LoVo (cell line): ENCODE measurements around the gene TLL1.

Experiments used
- DNase-seq: peaks from one replicate; pipeline ENCODE4 v3.0.0-alpha.2; 2016; ENCODE audit warnings: low spot score

The TLL1 gene

DNA sequence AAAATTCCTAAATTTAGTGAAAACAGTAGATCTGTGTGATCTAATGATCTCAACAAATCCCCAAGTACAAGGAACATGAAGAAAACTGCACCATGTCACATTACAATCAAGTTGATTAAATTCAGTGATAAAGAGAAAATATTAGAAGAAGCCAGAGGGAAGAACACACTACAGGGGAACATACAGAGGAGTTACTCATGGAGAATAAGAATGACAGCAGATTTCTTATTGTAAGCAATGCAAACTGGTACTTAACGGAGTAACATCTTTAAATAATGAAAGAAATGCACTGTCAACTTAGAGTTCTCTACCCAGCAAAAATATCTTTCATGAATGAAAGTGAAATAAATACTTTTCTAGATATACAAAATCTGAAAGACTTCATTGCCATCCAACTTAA lies 21.1 kb downstream of the TLL1 start:
- DNase-seq: no peak

- peak; percentile 14 for DNase-seq
Measured at GRCh38 chr4:165905405-165906027, 32.5 kb downstream of the TLL1 start.

DNA sequence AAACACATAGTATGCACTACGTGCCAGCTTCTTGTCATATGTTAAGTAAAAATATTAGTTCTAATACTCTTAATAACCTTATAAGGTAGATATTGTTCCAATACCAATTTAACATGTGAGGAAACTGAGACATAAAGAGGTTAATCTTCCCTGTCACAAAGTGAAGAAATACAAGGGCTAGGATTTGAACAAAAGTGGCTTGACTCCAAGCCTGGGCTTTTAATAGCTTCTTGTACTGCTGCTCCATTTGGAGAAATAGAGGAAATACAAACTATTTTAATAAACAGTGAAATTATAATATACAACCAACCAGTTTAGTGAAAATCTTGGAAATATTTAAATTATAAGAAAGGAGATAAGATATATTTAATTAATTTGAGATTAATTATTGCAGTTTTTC lies 33.2 kb downstream of the TLL1 start:
- DNase-seq: no peak

- DNase-seq: no peak
Measured at GRCh38 chr4:165909947-165910346, 36.9 kb downstream of the TLL1 start.

DNA sequence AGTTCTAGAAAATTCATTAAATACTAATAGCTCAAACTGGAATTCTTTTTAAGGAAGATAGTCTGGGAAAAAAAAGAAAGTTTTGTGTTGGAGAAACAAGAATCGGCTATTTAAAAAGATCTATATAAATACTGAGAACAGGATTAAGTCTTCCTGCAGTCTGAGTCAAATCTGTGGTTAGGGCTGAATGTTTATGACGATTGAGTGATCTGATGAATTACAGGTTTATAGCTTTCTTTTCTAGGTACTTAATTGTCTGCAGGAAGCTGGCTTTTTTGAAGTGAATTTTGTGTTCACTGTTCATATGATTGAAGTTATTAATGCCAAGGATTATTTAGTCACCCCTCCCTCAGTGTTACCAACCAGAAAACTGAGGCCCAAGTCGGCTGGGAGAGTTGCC lies 42.2 kb downstream of the TLL1 start:
- DNase-seq: no peak

DNA sequence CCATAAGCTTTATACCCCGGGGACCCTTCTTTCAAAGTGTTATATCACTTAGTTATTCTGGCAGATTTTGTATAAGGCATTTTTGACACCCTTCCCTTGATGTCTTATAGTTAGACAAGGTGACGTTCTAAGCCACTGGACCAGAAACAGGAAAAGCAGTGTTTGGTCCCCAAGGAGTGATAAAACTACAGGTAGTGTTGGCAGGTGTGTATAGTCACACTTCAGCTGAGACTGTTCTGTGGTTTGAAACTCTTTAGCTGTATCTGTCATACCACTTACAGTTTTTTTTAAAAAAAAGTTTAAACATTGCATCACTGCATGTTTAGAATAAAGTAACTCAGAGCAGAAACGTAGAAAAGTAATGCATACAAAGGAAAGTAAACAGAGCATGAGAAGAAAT lies 48.5 kb downstream of the TLL1 start:
- DNase-seq: no peak

DNA sequence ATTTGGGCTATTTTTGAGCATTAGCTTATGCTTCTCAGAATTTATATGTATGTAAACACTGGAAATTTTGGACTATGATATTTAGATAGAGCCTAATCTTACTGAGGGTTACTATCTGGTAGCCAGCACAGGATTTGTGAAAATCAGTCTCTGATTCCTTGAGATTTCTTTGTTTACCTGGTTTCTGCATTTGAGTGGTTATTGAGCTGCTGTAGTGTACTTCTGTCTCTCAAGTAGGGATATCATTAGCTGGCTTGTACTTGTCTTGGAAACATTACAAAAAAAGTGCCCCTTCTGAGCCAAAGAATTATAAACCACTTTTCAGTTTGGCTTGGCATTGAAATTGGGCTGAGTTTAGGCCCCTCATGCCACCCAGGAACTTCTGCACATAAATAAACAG lies 49.7 kb downstream of the TLL1 start:
- no peak for DNase-seq

DNA sequence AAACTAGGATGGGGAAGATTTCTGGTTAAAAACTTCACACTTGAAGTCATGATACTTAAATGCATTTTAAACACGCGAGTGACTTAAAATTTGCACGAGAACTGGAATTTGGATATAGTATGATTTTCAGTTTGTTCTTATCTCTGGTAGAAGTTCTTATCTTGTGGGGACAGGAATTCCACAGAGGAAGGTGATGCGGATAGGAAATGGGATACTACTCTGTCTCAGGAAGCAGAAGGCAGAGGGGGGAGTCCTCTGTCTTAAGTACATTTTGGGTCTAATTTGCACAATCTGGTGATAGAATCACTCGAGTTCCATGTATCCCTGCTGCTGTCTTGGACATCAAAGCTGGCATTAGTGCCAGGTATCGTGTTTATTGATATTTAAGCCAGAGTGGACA lies 53.3 kb downstream of the TLL1 start:
- no peak for DNase-seq

- DNase-seq: no peak
Measured at GRCh38 chr4:165927366-165927765, 54.3 kb downstream of the TLL1 start.

GRCh38 chr4:165927815-165928214 lies 54.8 kb downstream of the TLL1 start:
- no peak for DNase-seq

GRCh38 chr4:165928601-165929000 lies 55.6 kb downstream of the TLL1 start:
- no peak for DNase-seq

DNA sequence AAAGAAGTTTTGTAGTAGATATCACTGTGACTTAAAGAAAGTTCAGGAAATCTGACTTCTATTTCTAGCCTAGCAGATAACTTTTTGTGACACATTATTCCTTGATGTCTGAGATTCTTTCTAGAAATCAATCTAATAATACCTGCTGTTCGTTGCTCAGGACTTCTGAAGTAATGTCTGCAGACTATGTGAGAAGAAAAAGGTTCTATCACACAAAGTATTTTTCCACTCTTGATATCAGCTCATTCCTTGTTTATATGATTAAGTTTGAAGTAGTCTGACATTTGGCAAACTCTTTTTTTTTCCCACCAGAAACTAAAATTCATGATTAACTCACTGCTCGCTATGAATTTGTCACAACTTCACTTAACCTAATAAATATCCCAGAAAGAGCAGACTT lies 56.6 kb downstream of the TLL1 start:
- no peak for DNase-seq

DNA sequence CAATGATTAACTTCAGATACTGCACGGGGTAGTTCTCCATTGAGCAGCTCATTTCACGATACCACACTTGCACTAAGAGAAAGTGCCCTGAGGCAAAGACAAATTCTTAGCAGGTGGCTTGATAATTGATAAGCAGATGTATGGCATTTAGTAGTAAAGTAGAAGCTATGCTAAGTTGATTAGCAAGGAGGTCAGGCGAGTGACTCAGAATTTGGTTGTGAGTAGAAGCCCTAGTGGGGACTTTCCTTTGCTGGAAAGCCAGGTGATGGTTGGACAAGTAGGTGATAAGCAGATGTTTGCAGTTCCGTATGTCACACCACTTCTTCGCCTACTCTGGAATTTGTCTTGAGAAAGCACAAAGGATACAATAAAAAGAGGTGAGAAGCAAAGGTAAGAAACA lies 58.7 kb downstream of the TLL1 start:
- no peak for DNase-seq

DNA sequence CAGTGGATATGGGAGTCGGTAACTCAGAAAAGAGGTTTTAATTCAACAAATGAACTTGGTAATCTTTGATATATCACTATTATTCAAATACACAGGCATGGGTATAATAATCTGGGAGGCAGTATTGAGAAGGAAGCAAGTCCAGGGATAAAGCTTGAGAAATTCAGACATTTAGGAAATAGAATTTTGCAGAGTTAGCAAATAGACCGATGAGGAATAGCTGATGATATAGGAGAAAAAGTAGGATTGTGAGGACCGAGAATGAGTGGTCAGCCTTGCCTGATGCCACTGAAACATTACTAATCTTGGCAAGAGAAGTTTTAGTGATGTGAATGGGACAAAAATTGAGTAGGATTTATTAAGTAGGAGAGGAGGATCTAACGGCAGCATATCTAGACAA lies 71.9 kb downstream of the TLL1 start:
- no peak for DNase-seq

DNA sequence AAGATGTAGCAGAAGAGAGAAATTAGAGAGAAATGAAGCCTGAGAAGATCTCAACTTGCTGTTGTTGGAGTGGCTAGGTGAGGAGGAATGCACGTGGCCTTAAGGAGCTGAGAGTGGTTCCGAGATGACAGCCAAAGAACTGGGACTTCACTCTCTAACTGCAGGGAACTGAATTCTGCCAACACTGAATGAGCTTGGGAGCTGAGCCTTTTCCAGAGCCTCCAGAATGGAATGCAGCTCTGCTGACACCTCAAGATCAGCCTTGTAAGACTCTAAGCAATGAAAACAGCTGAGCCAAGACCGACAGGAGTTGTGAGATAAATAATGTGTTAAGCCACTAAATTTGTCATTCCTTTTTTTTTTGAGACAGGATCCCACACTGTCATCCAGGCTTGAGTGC lies 73.0 kb downstream of the TLL1 start:
- DNase-seq: no peak

DNA sequence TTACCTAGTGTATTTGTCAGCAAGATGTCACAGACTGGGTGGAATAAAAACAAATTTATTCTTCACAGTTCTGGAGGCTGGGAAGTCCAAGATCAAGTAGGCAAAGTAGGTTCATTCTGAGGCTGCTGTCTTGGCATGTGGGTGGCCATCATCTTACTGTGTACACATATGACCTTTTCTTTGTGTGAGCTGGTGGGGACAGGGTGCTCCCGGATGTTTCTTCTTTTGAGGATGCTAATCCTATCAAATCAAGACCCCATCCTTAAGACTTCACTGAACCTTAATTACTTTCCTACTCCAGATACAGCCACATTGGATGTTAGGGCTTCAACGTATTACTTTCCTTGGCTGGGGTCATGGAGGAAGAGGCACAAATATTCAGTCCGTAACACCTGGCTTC lies 74.0 kb downstream of the TLL1 start:
- no peak for DNase-seq

GRCh38 chr4:165953181-165953580 lies 80.1 kb downstream of the TLL1 start:
- DNase-seq: no peak

- no peak for DNase-seq
Measured at GRCh38 chr4:165963621-165964020, 90.6 kb downstream of the TLL1 start.

- no peak for DNase-seq
Measured at GRCh38 chr4:165964591-165964990, 91.6 kb downstream of the TLL1 start.

GRCh38 chr4:165965503-165965902 lies 92.5 kb downstream of the TLL1 start:
- DNase-seq: no peak

- DNase-seq: no peak
Measured at GRCh38 chr4:165966833-165967232, 93.8 kb downstream of the TLL1 start.

DNA sequence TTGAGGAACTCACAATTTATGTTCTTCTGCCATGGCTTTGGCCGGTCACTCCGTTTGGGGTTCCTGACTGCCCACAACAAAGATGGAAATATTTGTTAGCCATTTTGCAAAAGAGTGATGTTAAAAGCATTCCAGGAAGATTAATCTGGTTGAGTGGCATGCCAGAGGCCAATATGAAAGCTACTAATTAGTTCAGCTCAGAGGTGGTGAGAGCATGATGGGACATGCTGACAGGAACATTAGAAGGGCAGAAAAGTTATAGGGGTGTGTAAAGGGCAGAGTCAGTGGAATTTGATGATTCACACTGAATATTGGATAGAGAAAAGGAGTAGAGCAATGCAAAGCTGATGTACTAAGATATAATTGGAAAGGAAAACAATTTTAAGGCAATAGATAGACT lies 94.4 kb downstream of the TLL1 start:
- peak; percentile 38 for DNase-seq

GRCh38 chr4:165970703-165971420 lies 97.8 kb downstream of the TLL1 start:
- no peak for DNase-seq

- DNase-seq: no peak
Measured at GRCh38 chr4:165971446-165971845, 98.4 kb downstream of the TLL1 start.
